ENCODE data around the gene SSBP3.

- TF ChIP-seq CTCF (IDR thresholded peaks at IDR 0.05) (no peak), HMGXB4 (CRISPR knock-in tag; IDR thresholded peaks at IDR 0.05) (no peak), SMAD4 (CRISPR knock-in tag; IDR thresholded peaks at IDR 0.05) (no peak), FOXJ3 (CRISPR knock-in tag; IDR thresholded peaks at IDR 0.05; ENCODE audit: borderline replicate concordance) (no peak), PREB (CRISPR knock-in tag; IDR thresholded peaks at IDR 0.05; ENCODE audit: borderline replicate concordance) (no peak)
- TF ChIP-seq, protein P1, sequence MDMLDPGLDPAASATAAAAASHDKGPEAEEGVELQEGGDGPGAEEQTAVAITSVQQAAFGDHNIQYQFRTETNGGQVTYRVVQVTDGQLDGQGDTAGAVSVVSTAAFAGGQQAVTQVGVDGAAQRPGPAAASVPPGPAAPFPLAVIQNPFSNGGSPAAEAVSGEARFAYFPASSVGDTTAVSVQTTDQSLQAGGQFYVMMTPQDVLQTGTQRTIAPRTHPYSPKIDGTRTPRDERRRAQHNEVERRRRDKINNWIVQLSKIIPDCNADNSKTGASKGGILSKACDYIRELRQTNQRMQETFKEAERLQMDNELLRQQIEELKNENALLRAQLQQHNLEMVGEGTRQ (CRISPR knock-in tag; IDR thresholded peaks at IDR 0.05): no peak
Observed at GRCh38 chr1:54317084-54317483, 89.1 kb downstream of the SSBP3 start.

Data from WTC11 (cell line).